H4 (cell line): ENCODE data around the gene PGAM5. TPM values are rescaled to one million over a fixed set of nuclear protein-coding genes. Genes with fewer than 3 reads are reported as not detected.
"Not testable (repeated sequence)": the region's sequence is repeated elsewhere in the genome, so short reads cannot be mapped to it uniquely, and the experiment has no call there.

Source experiments
- DNase-seq: peaks from one replicate; pipeline ENCODE4 v3.0.0-alpha.2; 2015; ENCODE audit warnings: low spot score
- total RNA-seq: library from RNA; depleted of rRNA; stranded (reverse); fragments of >200 nt; shearing (Covaris generic); gene quantifications from 2 replicates; pipeline ENCODE4 v1.2.3, GENCODE V29; 2014; rRNA removed

PGAM5 gene
- total RNA-seq, 1 experiment from 2014 or later: 24.0 TPM

DNA sequence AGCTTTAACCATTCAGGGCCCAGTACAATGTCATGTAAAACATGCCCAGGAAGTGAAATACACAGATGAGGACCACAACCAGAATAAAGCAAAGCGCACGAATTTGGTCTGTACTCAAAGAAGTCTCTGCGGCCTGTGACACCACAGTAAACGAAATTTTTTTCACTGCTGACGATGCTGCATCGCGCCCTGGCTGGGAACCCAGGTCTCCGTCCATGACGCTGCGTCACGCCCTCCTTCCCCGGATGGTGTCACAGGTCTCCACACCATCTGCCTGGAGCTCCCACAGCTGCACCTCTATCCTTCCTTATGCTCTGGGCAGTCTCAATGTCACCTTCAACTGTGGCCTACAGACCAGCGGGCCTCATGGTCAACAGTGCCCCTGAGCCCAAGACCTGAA is 33.2 kb downstream of the PGAM5 start:
- DNase-seq: no peak

DNA sequence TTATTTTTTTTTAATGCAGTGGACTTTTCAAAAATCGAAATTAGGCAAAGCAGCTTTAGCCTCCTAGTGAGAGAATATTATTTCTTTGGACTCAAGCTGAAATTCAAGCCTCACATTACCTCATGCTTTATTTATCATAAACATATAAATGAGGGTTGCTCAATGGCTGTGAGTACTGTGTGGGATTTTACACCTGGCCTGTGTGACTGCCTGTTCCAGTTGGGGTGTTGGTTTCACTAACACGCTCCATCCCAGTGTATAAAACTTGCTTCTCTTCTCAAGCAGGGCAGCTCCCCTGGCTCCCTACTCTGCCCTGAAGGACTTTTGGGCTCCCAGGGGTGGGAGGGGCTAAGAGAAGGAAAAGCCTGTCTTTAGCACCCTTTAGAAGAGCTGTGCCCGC is 36.0 kb downstream of the PGAM5 start:
- DNase-seq: no peak

DNA sequence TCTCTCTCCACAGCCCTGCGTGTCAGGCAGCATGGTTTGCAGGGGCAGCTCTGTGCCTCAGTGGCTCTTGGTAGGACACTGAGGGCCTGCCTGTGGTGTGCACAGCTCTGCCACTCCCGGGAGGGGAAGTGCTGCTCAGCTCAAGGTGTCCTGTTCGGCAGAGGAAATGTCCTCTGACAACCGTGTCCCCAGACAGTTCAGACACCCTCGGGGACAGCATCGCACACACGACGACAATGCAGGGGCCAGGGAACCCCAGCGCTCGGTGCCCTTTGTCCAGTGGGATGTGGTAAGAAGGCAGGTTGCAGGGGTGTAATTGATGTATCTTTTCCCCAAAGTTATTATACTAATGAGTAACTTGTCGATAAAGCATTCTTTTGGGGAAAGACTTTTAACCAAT is 36.8 kb downstream of the PGAM5 start:
- no peak for DNase-seq

- no peak for DNase-seq
These were observed 37.3 kb downstream of the PGAM5 start for GRCh38 chr12:132747896-132748295.

- no peak for DNase-seq
These were observed 37.7 kb downstream of the PGAM5 start for GRCh38 chr12:132748319-132748718.

GRCh38 chr12:132753670-132754069 is 43.0 kb downstream of the PGAM5 start:
- not testable (repeated sequence) for DNase-seq

GRCh38 chr12:132754160-132754932 is 43.7 kb downstream of the PGAM5 start:
- DNase-seq: no peak

GRCh38 chr12:132758825-132759224 is 48.2 kb downstream of the PGAM5 start:
- DNase-seq: not testable (repeated sequence)

DNA sequence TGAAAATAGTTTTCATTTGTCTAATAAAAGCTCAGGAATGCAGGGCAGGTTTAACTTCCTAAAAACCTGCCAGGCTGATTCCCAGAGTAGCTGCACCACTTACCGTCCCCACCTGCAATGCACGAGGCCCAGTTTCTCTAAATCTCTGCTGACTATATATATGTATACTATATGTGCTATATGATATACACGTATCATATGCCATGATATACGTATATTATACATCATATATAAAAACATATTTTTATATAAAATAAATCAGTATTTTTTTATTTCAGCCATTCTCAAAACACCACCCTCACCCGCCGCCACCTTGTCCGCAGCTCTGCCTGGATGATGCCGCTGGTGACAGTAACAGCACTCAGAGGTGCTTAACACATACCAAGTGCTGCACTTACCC is 48.7 kb downstream of the PGAM5 start:
- no peak for DNase-seq

DNA sequence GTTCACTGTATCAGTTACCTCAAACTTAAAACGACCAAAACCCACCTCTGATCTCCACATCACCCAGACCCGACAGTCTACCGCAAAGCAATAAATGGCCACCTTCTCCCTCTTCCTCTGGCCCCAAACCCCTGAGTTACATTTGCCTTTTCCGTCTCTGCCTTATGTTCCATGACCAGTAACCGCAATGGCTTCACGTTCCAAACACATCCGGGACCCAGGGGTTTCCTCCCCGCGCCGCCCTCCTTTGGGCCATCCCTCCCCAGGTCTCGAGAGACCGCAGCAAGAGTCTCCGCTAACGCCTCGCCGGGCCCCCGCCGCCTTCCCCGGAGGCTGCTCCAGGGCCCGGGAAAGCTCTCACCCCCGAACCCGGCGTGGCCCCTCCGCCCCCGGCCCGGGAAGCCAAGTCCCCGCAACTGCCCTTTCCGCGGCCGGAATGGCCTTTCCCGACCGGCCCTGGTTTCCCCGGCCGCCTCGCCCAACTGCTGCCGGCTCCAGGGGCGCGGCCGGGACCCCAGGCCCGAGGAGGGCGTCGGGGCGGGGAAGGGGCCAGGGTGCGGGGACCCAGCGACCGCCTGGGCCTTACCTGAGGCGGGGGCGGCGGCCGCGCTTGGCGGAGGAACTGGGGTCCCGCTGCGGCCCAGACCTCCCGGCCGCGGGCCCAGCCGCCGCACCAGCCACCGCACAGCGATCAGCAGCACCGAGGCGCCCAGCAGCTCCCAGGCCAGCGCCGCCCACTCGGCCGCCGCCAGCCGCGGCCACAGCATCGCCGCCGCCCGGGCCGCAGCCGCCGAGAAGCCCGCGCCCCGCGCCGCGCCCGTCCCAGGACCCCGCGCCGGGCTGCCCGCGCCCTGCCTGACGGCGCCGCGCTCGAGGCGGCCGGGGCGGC is 50.6 kb downstream of the PGAM5 start, which contains the start of gene ANKLE2:
ANKLE2 (minus strand) TSS at position 801 of the 889 bp plus-strand sequence; CDS start at position 767, 34 bp downstream.
- peak; percentile 44 for DNase-seq

DNA sequence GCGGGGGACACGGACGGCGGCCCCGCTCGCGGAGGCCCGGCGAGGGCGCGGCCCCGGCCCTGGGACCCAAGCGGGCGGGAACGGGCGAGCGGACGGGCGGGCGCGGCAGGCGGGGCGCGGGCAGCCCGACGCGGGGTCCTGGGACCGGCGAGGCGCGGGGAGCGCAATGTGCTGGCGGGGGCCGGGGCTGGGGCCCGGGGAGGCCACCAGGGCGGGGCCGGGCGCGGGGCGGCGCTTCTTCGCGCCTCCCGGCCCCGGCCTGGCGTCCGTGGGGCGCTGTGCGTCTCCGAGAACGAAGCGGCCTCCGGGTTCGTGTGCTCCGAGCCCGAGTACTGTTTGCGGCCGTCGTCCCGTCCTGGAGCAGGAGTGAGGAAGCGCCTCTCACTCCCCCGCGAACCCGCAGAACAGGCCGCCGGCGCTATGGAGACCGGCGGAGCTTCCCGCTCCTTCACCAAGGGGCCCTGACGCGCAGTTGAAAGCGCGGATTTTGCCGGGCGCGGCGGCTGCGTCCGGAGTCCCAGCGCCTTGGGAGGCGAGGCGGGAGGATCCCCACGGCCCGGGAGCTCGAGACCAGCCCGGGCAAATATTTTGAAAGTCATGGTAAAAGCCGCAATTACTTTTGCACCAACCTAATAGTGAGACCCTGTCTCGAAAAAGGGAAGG is 51.4 kb downstream of the PGAM5 start:
- peak; percentile 75 for DNase-seq

- DNase-seq: no peak
These were observed 53.6 kb downstream of the PGAM5 start for GRCh38 chr12:132764231-132764630.

DNA sequence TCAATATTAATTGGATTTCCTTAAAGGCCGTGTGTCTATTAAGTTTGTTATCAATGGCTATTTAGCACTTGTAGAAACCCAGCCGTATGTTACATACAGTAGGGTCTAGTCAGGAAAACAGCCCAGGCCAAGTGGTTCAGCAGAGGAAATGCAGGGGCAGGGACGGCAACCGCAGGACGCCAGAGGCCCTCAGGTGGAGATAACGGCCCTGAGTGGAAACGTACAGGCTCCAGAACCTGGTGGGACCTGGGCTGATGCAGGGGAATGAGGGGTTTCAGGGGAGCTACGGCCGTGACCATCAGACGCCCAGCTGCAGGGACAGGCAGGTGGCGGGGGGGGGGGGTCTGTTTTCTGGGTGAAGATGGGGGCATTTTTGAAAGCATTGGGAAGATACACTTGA is 54.7 kb downstream of the PGAM5 start:
- DNase-seq: no peak

DNA sequence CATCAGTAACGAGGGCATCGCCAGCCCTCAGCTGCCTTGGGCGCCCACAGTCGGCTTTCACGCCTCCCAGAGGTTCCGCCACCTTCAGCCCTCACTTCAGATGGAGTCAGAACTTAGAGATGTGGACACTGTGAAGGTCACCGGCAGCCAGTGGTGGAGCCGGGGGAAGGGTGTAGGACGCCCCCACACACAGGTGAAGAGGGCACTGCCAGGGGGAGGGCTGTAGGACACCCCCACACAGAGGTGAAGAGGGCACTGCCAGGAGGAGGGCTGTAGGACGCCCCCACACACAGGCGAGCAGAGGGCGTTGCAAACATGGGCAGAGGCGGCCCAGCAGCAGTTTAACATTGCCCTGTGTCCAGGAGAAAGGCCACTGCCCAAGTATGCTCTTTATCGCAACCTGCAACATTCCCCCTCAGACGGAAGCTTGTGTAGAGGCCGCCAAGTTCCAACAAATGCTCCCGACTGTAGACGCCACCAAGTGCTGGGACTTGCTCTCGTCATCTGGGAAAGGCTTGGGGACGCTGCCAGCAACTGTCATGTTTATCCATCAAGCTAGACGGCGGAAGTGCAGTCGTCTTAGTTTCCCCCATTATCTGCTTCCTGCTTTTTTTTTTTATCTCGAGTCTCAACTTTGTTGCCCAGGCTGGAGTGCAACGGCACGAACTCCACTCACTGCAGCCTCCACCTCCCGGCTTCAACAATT is 55.9 kb downstream of the PGAM5 start:
- DNase-seq: no peak

- no peak for DNase-seq
These were observed 60.6 kb downstream of the PGAM5 start for GRCh38 chr12:132771126-132771838.

Other genes with a start within 250 kb of the PGAM5 start
- gene FBRSL1, start 220.7 kb upstream of the PGAM5 start, total RNA-seq: 1.5 and 1.8 TPM in 2 replicates
- not detected in 2 replicates for gene LRCOL1, start 100.3 kb upstream of the PGAM5 start, total RNA-seq
- not detected in 2 replicates for gene P2RX2, start 92.1 kb upstream of the PGAM5 start, total RNA-seq
- 6.9 and 11.8 TPM in 2 replicates for gene POLE, start 23.5 kb upstream of the PGAM5 start, total RNA-seq
- gene PXMP2, start 23.3 kb upstream of the PGAM5 start, total RNA-seq: 28.0 and 36.6 TPM in 2 replicates
- gene ANKLE2, start 51.0 kb downstream of the PGAM5 start, total RNA-seq: 21.9 and 26.8 TPM in 2 replicates
- 21.1 and 37.3 TPM in 2 replicates for gene GOLGA3, start 118.0 kb downstream of the PGAM5 start, total RNA-seq
- 6.4 and 11.9 TPM in 2 replicates for gene CHFR, start 176.8 kb downstream of the PGAM5 start, total RNA-seq
- 1.3 and 4.2 TPM in 2 replicates for gene ZNF605, start 245.5 kb downstream of the PGAM5 start, total RNA-seq